GM19238 (cell line): ENCODE results near the gene RELL1.
"Not testable (repeated sequence)": the region's sequence is repeated elsewhere in the genome, so short reads cannot be mapped to it uniquely, and the experiment has no call there.

ENCODE experiments used
- DNase-seq: peaks from one replicate; pipeline ENCODE4 v3.0.0; 2011; ENCODE audit warnings: low spot score; ENCODE audit not compliant: insufficient read length

Gene RELL1

GRCh38 chr4:37693450-37694190, 7.4 kb upstream of the RELL1 start:
- no peak for DNase-seq

- no peak for DNase-seq
Observed at GRCh38 chr4:37693030-37693429, 6.9 kb upstream of the RELL1 start.

GRCh38 chr4:37690976-37691375, 4.8 kb upstream of the RELL1 start:
- DNase-seq, result no peak

GRCh38 chr4:37689353-37690095, 3.3 kb upstream of the RELL1 start:
- DNase-seq, result no peak

- DNase-seq, result no peak
Observed at GRCh38 chr4:37687681-37688080, 1.5 kb upstream of the RELL1 start.

DNA sequence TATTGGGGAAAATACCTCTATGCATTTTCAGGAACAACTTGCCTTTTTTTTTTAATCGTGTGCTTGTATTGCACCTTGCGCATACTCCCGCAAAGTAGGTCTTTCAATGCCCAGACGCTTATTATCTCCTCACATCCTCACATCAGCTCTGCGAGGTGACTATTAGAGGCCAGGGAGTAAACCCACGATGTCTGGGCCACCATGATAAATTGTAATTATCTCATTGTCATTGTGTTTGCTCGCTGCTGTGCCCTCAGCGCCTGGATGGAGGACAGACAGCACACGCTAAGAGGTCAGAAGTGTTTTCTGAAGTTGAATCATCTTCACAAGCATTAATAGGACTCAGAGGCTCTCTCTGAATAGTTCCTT, 1.0 kb upstream of the RELL1 start:
- no peak for DNase-seq

DNA sequence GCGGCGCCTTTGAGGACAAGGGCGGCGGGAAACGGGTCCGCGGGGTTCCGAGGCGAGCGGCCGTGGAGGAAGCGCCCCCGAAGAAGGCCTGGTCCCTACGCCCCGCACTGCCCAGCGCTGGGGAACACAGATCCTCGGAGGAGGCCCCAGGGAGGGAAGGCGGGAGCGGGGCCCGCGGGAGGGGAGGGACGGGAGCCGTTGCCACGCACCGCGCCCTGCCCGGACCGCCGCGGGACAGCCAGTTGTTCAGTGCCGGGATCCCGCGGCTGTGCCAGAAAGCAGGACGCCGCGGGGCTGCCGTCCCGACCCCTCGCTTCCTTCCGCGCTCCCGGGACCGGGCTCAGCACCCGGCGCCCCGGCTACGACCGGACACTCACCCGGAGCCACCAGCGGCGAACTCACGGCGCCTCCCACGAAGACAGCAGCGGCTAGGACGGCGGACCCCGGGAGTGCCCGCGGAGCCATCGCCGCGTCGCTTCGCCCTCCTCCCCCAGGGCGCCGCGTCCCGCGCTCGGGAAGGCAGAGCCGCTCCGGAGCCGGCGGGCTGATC, 278 bp downstream of the RELL1 start:
- DNase-seq, result no peak

- DNase-seq, result no peak
Observed at GRCh38 chr4:37685161-37685822, 884 bp downstream of the RELL1 start.

DNA sequence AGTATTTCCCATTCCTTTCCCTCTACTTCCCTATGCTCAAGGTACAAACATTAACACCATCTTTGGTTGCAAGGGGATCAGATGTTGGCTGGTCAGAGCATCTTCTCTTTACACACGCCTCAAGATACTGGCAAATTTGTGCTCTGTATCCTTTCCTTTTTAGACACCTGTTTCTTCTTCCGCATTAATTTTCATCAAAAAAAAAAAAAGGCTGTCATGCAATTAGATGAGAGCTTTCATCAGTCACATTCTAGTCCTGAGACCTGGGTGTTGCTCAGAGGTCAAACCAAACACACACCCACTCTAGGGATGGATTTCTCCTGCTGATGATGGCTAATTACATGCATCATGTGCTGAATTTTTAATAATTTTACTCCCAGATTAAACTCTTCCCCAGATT, 2.0 kb downstream of the RELL1 start:
- no peak for DNase-seq

DNA sequence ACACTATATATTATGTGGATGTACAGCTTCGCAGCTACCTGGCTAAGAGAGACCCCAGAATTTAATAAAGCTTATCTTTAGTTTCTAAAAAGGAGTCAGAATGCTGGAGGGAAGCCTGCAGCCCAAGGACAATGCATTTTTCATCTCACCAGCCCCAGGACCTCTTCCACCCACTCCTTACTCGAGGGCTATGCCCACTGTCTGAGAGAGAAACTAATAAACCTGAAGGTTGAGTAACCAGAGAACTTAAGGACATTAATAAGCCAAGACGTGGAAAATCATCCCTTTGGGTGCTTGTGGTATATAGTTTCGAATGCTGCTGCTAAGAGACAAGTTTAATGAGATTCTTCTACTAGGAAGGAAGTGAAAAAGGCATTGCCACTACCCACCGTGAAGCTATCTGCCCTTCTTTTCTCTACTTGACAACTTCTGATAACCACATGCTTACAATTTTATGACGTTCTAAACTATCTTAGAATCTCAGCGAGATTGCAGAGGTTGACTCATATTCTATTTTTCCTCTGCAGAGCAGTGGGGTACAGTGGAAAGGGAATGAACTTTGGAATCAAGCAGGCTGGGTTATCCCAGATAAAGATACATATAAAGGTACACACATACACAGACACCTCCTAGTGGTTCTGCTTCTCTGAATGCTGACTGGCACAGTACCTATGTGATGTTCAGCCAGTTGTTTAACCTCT, 3.3 kb downstream of the RELL1 start:
- no peak for DNase-seq

DNA sequence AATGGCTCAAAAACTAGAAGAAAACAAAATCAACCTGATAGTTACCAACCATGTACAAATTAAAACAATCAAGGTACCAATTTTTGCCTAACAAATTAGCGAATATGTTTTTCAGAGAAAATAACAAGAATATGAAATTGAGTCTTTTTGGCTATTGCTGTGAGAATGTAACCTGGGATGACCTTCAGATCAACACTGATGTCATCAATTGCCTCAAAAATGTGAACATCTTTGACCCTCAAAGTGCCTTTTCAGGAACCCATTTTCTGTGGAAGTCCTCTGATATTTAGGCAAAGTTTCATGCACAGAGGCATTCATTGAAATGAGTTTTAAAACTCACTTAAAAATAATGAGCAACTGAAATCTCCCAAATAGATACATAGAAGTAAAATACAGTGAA, 6.1 kb downstream of the RELL1 start:
- DNase-seq, result no peak

- no peak for DNase-seq
Observed at GRCh38 chr4:37679301-37679700, 6.9 kb downstream of the RELL1 start.

DNA sequence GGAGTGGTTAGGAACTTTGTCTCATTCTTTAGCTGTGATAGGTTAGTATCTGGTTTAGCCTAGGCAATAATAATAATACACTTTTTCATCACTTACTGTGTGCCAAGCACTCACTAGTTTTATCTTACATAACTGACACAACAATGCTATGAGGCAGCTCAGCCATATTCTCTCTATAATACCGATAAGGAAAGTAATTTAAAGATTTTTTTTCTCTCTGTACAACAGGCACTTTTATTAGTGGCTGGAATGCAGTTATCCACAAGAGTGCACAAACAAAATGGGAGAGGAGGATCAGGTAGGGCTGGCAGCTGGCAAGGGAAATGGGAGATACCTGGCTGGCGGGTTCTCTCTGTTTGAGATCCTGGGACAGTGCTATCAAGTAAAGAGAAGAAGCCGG, 7.6 kb downstream of the RELL1 start:
- no peak for DNase-seq

DNA sequence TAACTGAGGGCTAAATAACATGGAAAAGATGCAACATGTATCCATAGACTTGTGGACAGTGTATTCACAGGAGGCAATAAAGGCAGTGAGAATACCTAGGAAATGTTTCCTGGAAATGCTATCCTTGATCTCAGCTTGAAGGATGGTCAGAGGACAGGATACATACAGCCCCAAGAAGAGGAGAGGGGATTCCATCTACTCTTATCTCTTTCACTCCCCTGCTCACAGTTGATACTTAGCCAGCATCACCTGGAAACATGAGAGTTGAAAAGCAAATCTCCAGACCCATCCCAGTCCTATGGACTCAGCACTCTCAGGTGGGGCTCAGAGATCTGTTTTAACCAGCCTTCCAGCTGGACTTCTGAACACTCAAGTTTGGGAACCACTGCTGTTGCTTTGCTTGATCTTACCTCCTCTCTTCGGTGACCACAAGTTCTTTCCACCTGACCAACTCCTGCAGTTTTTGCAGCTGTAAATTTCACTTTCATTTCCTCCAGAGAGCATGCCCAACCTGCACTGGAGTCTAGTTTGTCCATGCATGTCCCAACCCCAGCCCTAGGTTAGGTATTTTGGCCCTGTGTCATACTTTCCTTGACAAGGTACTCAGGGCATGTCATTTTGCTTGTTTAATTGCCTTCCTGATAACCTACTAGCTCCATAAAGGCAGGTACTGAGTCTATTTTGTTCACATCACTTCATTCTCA, 10.4 kb downstream of the RELL1 start:
- peak; percentile 46 for DNase-seq

- no peak for DNase-seq
Observed at GRCh38 chr4:37674439-37674838, 11.7 kb downstream of the RELL1 start.

DNA sequence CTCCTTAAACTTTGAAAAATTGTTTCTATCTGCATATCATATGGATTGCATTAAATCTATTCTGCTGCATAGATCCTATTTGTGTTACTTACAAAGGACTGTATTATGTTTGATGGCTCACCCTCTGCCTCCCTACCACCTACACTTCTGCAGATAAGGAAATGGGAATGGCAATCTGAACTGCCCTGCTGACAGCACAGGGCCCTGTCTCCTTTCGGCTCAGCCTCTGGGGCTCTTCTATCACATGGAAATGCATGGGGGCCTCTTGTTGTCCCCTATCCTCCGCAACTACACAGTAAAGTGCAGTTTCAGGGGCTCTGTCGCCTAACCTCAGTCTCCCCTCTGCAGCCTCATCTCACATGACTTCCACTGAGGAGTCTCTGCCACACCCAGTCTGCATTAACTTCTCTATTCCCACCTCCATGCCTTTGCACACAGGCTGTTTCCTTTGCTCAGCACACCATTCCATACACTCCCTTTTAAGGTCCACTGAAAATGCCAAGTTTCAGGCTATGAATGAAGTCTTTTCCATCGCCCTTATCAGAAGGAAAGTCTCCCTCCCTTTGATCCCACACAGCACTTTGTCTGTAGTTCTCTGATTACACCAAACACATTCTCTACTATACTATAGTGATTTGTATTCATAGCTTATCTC, 12.5 kb downstream of the RELL1 start:
- no peak for DNase-seq

GRCh38 chr4:37671072-37671471, 15.1 kb downstream of the RELL1 start:
- no peak for DNase-seq

DNA sequence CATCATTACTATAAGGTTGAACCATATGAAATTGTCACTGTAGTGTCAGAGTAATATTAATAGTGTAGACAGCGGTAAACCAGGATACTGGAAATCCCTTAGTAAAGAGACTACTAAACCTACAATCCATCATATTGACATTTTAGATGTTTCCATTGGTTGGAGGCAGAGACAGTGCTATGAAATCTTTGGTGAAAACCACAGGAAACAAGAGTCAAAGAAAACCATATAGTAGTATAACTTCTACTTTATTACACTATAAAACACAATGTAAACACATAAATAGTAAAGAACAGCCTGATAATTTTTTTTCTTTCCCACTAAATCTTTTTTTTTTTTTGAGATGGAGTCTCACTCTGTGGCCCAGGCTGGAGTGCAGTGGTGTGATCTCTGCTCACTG, 15.9 kb downstream of the RELL1 start:
- no peak for DNase-seq

DNA sequence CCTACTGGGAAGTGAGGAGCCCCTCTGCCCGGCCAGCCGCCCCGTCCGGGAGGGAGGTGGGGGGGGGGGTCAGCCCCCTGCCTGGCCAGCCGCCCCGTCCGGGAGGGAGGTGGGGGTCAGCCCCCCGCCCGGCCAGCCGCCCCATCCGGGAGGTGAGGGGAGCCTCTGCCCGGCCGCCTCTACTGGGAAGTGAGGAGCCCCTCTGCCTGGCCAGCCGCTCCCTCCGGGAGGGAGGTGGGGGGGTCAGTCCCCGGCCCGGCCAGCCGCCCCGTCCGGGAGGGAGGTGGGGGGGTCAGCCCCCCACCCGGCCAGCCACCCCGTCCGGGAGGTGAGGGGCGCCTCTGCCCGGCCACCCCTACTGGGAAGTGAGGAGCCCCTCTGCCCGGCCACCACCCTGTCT, 17.1 kb downstream of the RELL1 start:
- not testable (repeated sequence) for DNase-seq
